ENCODE results near the gene ENDOG. TPM values are rescaled to one million over a fixed set of nuclear protein-coding genes. Genes with fewer than 3 reads are reported as not detected.
"Not testable (repeated sequence)": the region's sequence is repeated elsewhere in the genome, so short reads cannot be mapped to it uniquely, and the experiment has no call there.

ENDOG gene
- total RNA-seq, 2 donors from 2014 or later: 46.5 to 63.0 TPM

GRCh38 chr9:128823362-128823902, 5.1 kb downstream of the ENDOG start:
- DNase-seq (no peak), ATAC-seq (no peak)
- intact Hi-C loops (cut with DNase I, micrococcal nuclease): no loop called here

GRCh38 chr9:128823903-128824406, 5.7 kb downstream of the ENDOG start:
- intact Hi-C loops (cut with DNase I, micrococcal nuclease): no loop called here
- DNase-seq: no peak
- ATAC-seq: no peak

- ATAC-seq (no peak), DNase-seq (no peak)
- intact Hi-C loops (cut with DNase I, micrococcal nuclease): no loop called here
Measured at GRCh38 chr9:128824911-128825310, 6.6 kb downstream of the ENDOG start.

GRCh38 chr9:128825923-128826700, 7.8 kb downstream of the ENDOG start:
- no peak for DNase-seq
- intact Hi-C loops (cut with DNase I, micrococcal nuclease): no loop called here
- ATAC-seq: no peak

- intact Hi-C loops (cut with DNase I, micrococcal nuclease): no loop called here
- no peak for ATAC-seq
- DNase-seq: no peak
Measured at GRCh38 chr9:128828267-128828666, 10.0 kb downstream of the ENDOG start.

- ATAC-seq (peak; percentile 16), DNase-seq (no peak)
- intact Hi-C loops (cut with DNase I, micrococcal nuclease): no loop called here
Measured at GRCh38 chr9:128828719-128829452, 10.6 kb downstream of the ENDOG start.

GRCh38 chr9:128829477-128830251, 11.4 kb downstream of the ENDOG start, which contains the start of gene SPOUT1:
Gene SPOUT1 (minus strand): TSS chr9:128829794. CDS start chr9:128829780, 14 bp downstream.
- ATAC-seq: peak; percentile 99

GRCh38 chr9:128833696-128834095, 15.4 kb downstream of the ENDOG start:
- intact Hi-C loops (cut with DNase I, micrococcal nuclease): no loop called here
- no peak for ATAC-seq
- DNase-seq: no peak

More at GRCh38 chr9:128829477-128830251, 11.4 kb downstream of the ENDOG start, which contains the start of gene SPOUT1:
- intact Hi-C loops (cut with DNase I, micrococcal nuclease): no loop called here
- DNase-seq: peak; percentile 93 to 95

GRCh38 chr9:128835246-128836210, 17.2 kb downstream of the ENDOG start:
- intact Hi-C loops (cut with DNase I, micrococcal nuclease): no loop called here
- DNase-seq: no peak
- ATAC-seq: no peak

- DNase-seq (no peak), ATAC-seq (no peak)
- intact Hi-C loops (cut with DNase I, micrococcal nuclease): no loop called here
Measured at GRCh38 chr9:128836509-128837145, 18.3 kb downstream of the ENDOG start.

- DNase-seq (no peak), ATAC-seq (no peak)
- intact Hi-C loops (cut with DNase I, micrococcal nuclease): no loop called here
Measured at GRCh38 chr9:128838338-128838737, 20.0 kb downstream of the ENDOG start.

GRCh38 chr9:128840524-128840923, 22.2 kb downstream of the ENDOG start:
- DNase-seq (no peak), ATAC-seq (no peak)
- intact Hi-C loops (cut with DNase I, micrococcal nuclease): no loop called here

- no peak for DNase-seq
- intact Hi-C loops (cut with DNase I, micrococcal nuclease): no loop called here
- no peak for ATAC-seq
Measured at GRCh38 chr9:128841694-128842492, 23.6 kb downstream of the ENDOG start.

GRCh38 chr9:128843171-128843570, 24.9 kb downstream of the ENDOG start:
- DNase-seq; ATAC-seq; intact Hi-C loops (cut with DNase I, micrococcal nuclease): not testable (repeated sequence)

GRCh38 chr9:128845186-128845931, 27.1 kb downstream of the ENDOG start:
- intact Hi-C loops (cut with DNase I, micrococcal nuclease): no loop called here
- DNase-seq: no peak

GRCh38 chr9:128846680-128847030, 28.4 kb downstream of the ENDOG start:
- DNase-seq (no peak), ATAC-seq (no peak)
- intact Hi-C loops (cut with DNase I, micrococcal nuclease): no loop called here

More at GRCh38 chr9:128845186-128845931, 27.1 kb downstream of the ENDOG start:
- ATAC-seq: no peak
